Measurements from ENCODE around the gene COG1. TPM values are rescaled to one million over a fixed set of nuclear protein-coding genes. Genes with fewer than 3 reads are reported as not detected.

The COG1 gene
- total and polyA plus RNA-seq, 9 of the 15 experiments (the other 6 are each of a cell fraction or from before 2014, with no cell fraction given): 9.5 to 26.8 (median 12.9) TPM

GRCh38 chr17:73192206-73192893 lies 505 bp upstream of the COG1 start (continued):
- TF ChIP-seq ATF1 (CRISPR knock-in tag; IDR thresholded peaks at IDR 0.05) (no peak), ATF1 (tag; IDR thresholded peaks at IDR 0.05) (no peak), NR3C1 (CRISPR knock-in tag; IDR thresholded peaks at IDR 0.05) (no peak), KDM4B (IDR thresholded peaks at IDR 0.05; ENCODE audit: borderline replicate concordance in 2 of 2, low read depth in 1 of 2) (no peak), ERF (CRISPR knock-in tag; IDR thresholded peaks at IDR 0.05) (no peak), GTF3C2 (IDR thresholded peaks at IDR 0.05; ENCODE audit: borderline replicate concordance, extremely low read depth, insufficient read length) (no peak), EWSR1 (IDR thresholded peaks at IDR 0.05; ENCODE audit: borderline replicate concordance, low read depth, partially characterized antibody) (no peak), MTF1 (CRISPR knock-in tag; IDR thresholded peaks at IDR 0.05; ENCODE audit: borderline replicate concordance) (no peak), BCL6 (CRISPR knock-in tag; IDR thresholded peaks at IDR 0.05) (no peak), TOE1 (IDR thresholded peaks at IDR 0.05; ENCODE audit: borderline replicate concordance) (no peak), TOE1 (CRISPR knock-in tag; IDR thresholded peaks at IDR 0.05; ENCODE audit: borderline replicate concordance, low read depth) (no peak), HNRNPL (IDR thresholded peaks at IDR 0.05; ENCODE audit: low read depth, low read length) (no peak), NFRKB (IDR thresholded peaks at IDR 0.05; ENCODE audit: low read depth) (no peak), ZNF785 (CRISPR knock-in tag; IDR thresholded peaks at IDR 0.05) (no peak), FUS (optimal IDR thresholded peaks at IDR 0.05; ENCODE audit: low read depth, low read length) (no peak), MIER1 (IDR thresholded peaks at IDR 0.05; ENCODE audit: low read depth) (no peak), MTA2 (IDR thresholded peaks at IDR 0.05; ENCODE audit: low read depth) (no peak), ZNF224 (CRISPR knock-in tag; IDR thresholded peaks at IDR 0.05) (no peak), SRSF3 (IDR thresholded peaks at IDR 0.05; ENCODE audit: insufficient read depth, low read length) (no peak), ETV5 (CRISPR knock-in tag; IDR thresholded peaks at IDR 0.05; ENCODE audit: low read depth) (no peak), BRF2 (IDR thresholded peaks at IDR 0.05; ENCODE audit: borderline replicate concordance, insufficient read depth, insufficient read length) (no peak), ZNF561 (CRISPR knock-in tag; conservative IDR thresholded peaks at IDR 0.05) (no peak), ZKSCAN3 (CRISPR knock-in tag; IDR thresholded peaks at IDR 0.05) (no peak), PHB (CRISPR knock-in tag; IDR thresholded peaks at IDR 0.05) (no peak), RAD51 (IDR thresholded peaks at IDR 0.05; ENCODE audit: borderline replicate concordance, low read depth) (no peak), ZNF655 (CRISPR knock-in tag; IDR thresholded peaks at IDR 0.05) (no peak)

Measured in K562 (cell line).